Aorta (tissue), 5 donors: Measurements from ENCODE around the gene ASTN2. TPM values are rescaled to one million over a fixed set of nuclear protein-coding genes. Genes with fewer than 3 reads are reported as not detected.
A peak's percentile ranks its signal among the peaks of the same experiment; 100 is the strongest.

Experiments
- ATAC-seq: fragments of 200-7000 bp; cut with Tn5 transposase; one replicate; pipeline ENCODE4 v1.9.1; 2022; ENCODE audit warnings: moderate library complexity; ENCODE audit not compliant: low FRiP score
- DNase-seq, 2 donors: peaks; one replicate each; pipeline ENCODE4 v3.0.0-alpha.2; 2020
- H3K27ac ChIP-seq, 2 donors: one replicate each; pipeline ENCODE4 v1.5.1; 2013; ENCODE audit warnings: low read length in 2 of 2, mild to moderate bottlenecking in 2 of 2, moderate library complexity in 2 of 2, control low read depth in 1 of 2, inconsistent platforms in 1 of 2, low read depth in 1 of 2
- H3K27me3 ChIP-seq, 2 donors: one replicate each; pipeline ENCODE4 v1.6.1; 2013; ENCODE audit warnings: control low read depth in 1 of 2, low read length in 1 of 2, mild to moderate bottlenecking in 1 of 2, moderate library complexity in 1 of 2; ENCODE audit not compliant: insufficient read depth in 2 of 2, control insufficient read depth in 1 of 2
- H3K36me3 ChIP-seq, 2 donors: one replicate each; pipeline ENCODE4 v1.6.1; 2013; ENCODE audit warnings: control low read depth in 1 of 2, low read length in 1 of 2, mild to moderate bottlenecking in 1 of 2; ENCODE audit not compliant: insufficient read depth in 2 of 2, control insufficient read depth in 1 of 2
- H3K4me1 ChIP-seq, 2 donors: one replicate each; pipeline ENCODE4 v1.6.1; 2013; ENCODE audit warnings: low read length in 2 of 2, control low read depth in 1 of 2, mild to moderate bottlenecking in 1 of 2, moderate library complexity in 1 of 2; ENCODE audit not compliant: insufficient read depth in 2 of 2, control insufficient read depth in 1 of 2
- H3K4me3 ChIP-seq, 2 donors: one replicate each; pipeline ENCODE4 v1.5.1; 2013; ENCODE audit warnings: low read length in 2 of 2, control low read depth in 1 of 2, mild to moderate bottlenecking in 1 of 2
- H3K9me3 ChIP-seq: one replicate; pipeline ENCODE4 v1.6.1; 2013; ENCODE audit warnings: mild to moderate bottlenecking, low read length; ENCODE audit not compliant: control insufficient read depth
- WGBS, 2 donors: extraction: QIAGEN DNeasy Blood & Tissue Kit; methylation state at CpG; one replicate each; pipeline ENCODE4 v1.1.7; 2013; 5-methylcytosine and 5-hydroxymethylcytosine counted together
- intact Hi-C, 2 donors: fragments of 100-400 bp; cut with DNase I; formaldehyde crosslinking; loops; one replicate each; pipeline versions ENCODE4 v1.14.2 to v1.15.0; 2022
- polyA plus RNA-seq, 2 donors: library from polyadenylated mRNA; stranded (reverse); fragments of 200-250 nt; gene quantifications; one replicate each; pipeline ENCODE4 v1.2.3, GENCODE V29; 2013
- total RNA-seq, 2 donors: library from RNA; stranded (reverse); fragmentation: NEBNext Ultra II Directional; extraction: Animal tissue kit (Norgen Biotek cat#: 25700); gene quantifications; one replicate each; pipeline ENCODE4 v1.2.1, GENCODE V29; 2021
- donor health status: healthy with polysubstance abuse.
- donor health status: Bipolar disorder and iron deficiency.
- donor health status: DM: no; HTN: no; CAD: no.
- donor health status: DM: no; HTN: no; CAD: no.
- donor health status: DM: yes; HTN: yes; CAD: no.

ASTN2 gene
- total and polyA plus RNA-seq, 4 donors, result 1.0 to 7.5 (median 4.4) TPM

DNA sequence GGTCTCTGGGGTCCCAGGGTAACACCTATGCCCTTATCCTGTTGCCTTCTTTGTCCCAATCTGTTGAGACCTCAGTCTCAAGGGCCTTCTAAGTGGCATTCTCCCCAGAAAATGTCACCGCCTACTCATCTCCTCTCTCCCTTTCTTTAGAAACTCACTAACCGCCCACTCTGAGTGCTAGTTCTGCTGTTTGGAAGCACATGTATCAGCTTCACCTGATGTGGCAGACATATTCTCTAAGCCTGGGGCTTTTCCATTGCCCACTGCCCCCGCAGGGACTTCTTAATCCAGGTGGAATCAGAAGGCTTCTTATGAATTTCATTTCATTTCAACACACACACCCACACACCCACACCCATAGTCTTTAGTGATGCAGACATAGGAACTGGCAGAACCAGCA is 165.1 kb downstream of the ASTN2 start:
- no peaks in the 10 kb centered on the region for H3K36me3 ChIP-seq
- 80 to 84% methylated on average over 3 of the region's 3 CpGs for WGBS, 2 donors
- H3K4me3 ChIP-seq, result no peak overlapping the region
- no peaks in the 10 kb centered on the region for H3K27me3 ChIP-seq
- DNase-seq (no peak), ATAC-seq (no peak)
- no peaks in the 10 kb centered on the region for H3K4me1 ChIP-seq
- H3K9me3 ChIP-seq, result no peaks in the 10 kb centered on the region
- intact Hi-C loops, result loop anchor here (5.0 to 10.0 kb wide), 2 partner anchors 155 to 163 kb away; no protein-coding TSS in a partner anchor
- no peak overlapping the region for H3K27ac ChIP-seq

DNA sequence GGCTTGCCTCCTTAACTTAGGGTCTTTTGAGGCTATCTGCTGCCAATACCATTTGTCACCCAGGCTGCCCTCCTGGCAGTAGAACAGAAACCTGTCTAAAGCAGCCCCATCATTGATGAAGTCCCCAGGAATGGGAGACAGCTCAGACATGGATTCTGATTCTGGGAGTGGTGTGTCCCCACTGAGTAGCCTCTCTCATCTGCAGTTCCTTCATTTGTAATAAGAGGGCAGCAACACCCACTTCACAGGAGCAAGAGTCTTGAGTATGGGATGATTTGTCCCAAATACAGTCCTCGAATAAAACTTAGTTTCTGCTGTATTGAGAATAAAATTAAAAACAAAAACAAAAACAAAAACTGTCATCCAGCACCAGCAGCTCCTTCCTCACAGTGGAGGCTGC is 167.6 kb downstream of the ASTN2 start:
- no peaks in the 10 kb centered on the region for H3K27me3 ChIP-seq
- intact Hi-C loops, result loop anchor here (5.0 to 10.0 kb wide), 2 partner anchors 158 to 165 kb away; no protein-coding TSS in a partner anchor
- no peaks in the 10 kb centered on the region for H3K36me3 ChIP-seq
- WGBS, 2 donors, result 26 to 32% methylated on average over 1 of the region's 1 CpG
- ATAC-seq (peak; percentile 73), DNase-seq (no peak)
- no peak overlapping the region for H3K27ac ChIP-seq
- H3K4me1 ChIP-seq, result no peaks in the 10 kb centered on the region
- no peaks in the 10 kb centered on the region for H3K9me3 ChIP-seq
- H3K4me3 ChIP-seq, result no peak overlapping the region

DNA sequence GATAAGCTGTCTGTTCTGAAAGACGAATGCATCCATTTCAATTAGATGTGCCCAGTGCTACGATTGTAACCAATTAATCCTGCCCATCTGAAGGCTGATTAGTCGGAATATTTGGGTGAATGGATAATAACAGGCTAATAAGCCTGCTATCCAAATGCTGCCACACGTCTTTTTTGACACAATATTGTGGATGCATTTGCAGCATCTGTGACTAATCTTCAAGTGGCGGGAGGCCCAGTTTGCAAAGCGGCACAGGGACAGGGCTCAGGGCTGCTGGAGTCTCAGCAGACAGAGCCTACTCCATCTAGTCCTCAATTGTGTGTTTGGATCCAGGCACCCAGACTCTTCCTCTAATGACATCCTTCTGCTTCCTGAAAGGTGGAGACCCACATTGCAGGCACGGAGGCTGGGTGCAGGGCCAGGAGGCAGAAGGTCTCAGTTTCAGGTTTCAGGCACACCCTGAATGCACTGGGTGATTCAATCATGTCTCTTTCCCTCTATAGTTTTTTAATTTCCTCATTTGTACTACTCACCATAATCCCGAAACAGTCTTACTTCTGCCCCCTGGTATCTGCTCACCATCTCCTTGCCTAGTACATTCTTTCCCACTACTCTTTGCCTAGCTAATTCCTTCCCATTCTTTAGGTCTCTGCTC is 169.6 kb downstream of the ASTN2 start:
- H3K27me3 ChIP-seq, result no peaks in the 10 kb centered on the region

DNA sequence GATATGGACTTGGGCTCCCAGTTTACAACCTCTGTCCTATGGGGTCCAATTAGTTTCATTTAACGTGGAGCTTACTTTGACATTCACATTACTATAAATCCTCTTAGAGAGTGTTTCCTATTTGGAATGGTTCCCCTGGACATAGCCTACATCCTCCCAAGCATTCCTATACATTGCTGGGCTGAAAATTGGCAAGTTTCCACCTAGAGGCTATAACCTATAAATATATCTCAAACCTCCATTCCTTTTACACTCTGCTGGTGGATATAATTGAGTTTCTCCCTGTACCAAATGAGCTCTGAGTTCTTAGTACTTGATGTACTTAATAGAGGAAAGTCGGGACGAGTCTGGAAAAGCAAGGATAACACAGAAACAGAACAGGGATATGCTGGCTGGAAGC is 172.8 kb downstream of the ASTN2 start:
- ATAC-seq (no peak), DNase-seq (no peak)
- H3K9me3 ChIP-seq, result no peaks in the 10 kb centered on the region
- intact Hi-C loops, result loop anchor here in 1 of 2 donors (10.0 kb wide), 1 partner anchor 163 kb away; no protein-coding TSS in a partner anchor
- H3K4me3 ChIP-seq, result no peak overlapping the region
- no peaks in the 10 kb centered on the region for H3K4me1 ChIP-seq
- no peak overlapping the region for H3K27ac ChIP-seq
- no peaks in the 10 kb centered on the region for H3K27me3 ChIP-seq
- 68 to 71% methylated on average over 3 of the region's 3 CpGs for WGBS, 2 donors
- H3K36me3 ChIP-seq, result no peaks in the 10 kb centered on the region

More for the DNA sequence above, 169.6 kb downstream of the ASTN2 start:
- H3K4me1 ChIP-seq, result no peaks in the 10 kb centered on the region
- DNase-seq, result no peak
- intact Hi-C loops, result loop anchor here (5.0 to 10.0 kb wide), 2 partner anchors 159 to 167 kb away; no protein-coding TSS in a partner anchor
- H3K9me3 ChIP-seq, result no peaks in the 10 kb centered on the region
- no peaks in the 10 kb centered on the region for H3K36me3 ChIP-seq
- 74 to 75% methylated on average over 8 of the region's 8 CpGs for WGBS, 2 donors
- no peak overlapping the region for H3K4me3 ChIP-seq
- ATAC-seq, result no peak
- no peak overlapping the region for H3K27ac ChIP-seq

DNA sequence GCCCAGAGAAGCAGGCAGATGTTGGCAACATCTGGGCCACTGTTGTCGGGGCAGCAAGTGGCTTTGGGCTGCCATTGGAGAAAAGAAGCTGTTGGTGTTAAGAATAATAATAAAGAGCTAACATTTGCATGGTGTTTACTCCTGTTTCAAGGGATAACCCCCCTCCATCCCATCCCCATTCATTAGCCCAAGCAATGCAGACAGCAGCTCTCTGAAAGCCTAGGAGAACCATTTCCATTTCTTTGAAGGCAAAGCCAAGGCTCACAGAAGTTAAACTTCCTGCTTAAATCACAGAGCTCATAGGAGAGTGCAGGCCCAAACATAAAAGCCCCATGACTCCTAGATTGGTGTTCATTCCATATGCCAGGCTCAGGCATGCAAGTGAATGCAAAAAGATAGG is 175.4 kb downstream of the ASTN2 start:
- WGBS, 2 donors, result 33 to 55% methylated on average over 1 of the region's 1 CpG

DNA sequence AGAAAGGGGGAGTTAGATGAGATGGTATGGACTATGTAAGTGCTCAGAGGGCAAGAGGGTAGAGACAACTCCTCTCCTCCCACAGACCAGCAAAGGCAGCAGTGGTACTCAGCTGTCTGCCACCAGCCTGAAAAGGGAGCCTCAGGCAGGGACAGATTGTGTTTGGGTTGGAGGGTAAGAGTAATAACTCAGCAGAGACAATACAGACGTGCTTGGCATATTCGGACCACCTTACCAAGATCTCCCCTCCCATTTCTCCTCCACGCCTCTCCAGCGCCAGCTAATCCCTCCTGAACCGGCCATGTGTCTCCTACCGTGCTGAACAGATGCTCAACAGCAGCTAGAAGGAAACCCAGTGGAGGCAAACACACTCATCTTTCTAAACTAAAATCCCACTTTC is 180.8 kb downstream of the ASTN2 start:
- no peaks in the 10 kb centered on the region for H3K36me3 ChIP-seq
- ATAC-seq, result no peak
- intact Hi-C loops, result no loop called here

More for the DNA sequence above, 175.4 kb downstream of the ASTN2 start:
- H3K27me3 ChIP-seq, result no peaks in the 10 kb centered on the region
- H3K36me3 ChIP-seq, result no peaks in the 10 kb centered on the region
- H3K4me1 ChIP-seq, result no peaks in the 10 kb centered on the region
- no peak overlapping the region for H3K27ac ChIP-seq
- no peak overlapping the region for H3K4me3 ChIP-seq
- DNase-seq (no peak), ATAC-seq (no peak)
- no peaks in the 10 kb centered on the region for H3K9me3 ChIP-seq
- intact Hi-C loops, result no loop called here

DNA sequence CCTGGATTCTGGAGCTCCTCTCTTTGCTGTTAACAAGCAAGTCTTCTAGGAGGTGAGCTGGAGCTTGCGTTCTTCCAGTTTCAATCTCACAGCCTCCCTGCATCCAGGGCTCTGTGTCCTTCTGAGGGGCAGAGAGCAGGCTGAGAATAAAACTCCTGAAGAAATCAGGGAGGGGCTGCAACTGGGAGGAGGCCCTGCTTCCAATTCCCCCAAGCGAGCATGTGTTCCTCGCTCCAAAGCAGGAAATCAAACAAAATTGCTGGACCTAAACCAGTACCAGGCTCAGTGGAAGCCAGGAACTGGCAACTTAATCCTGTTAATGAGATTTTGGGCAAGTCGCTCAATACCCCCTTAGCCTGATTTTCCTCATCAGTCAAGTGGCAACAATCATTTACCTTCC is 181.8 kb downstream of the ASTN2 start:
- Histone ChIP-seq H3K36me3 (no peaks in the 10 kb centered on the region), H3K4me1 (no peaks in the 10 kb centered on the region), H3K27me3 (no peaks in the 10 kb centered on the region), H3K27ac (no peak overlapping the region), H3K9me3 (no peaks in the 10 kb centered on the region), H3K4me3 (no peak overlapping the region)
- intact Hi-C loops, result no loop called here
- 61 to 74% methylated on average over 4 of the region's 4 CpGs for WGBS, 2 donors
- ATAC-seq, result no peak
- no peak for DNase-seq

More for the DNA sequence above, 180.8 kb downstream of the ASTN2 start:
- no peak overlapping the region for H3K4me3 ChIP-seq
- no peak for DNase-seq
- no peaks in the 10 kb centered on the region for H3K4me1 ChIP-seq
- H3K27me3 ChIP-seq, result no peaks in the 10 kb centered on the region
- no peaks in the 10 kb centered on the region for H3K9me3 ChIP-seq
- H3K27ac ChIP-seq, result no peak overlapping the region
- WGBS, 2 donors, result 42 to 53% methylated on average over 6 of the region's 6 CpGs

DNA sequence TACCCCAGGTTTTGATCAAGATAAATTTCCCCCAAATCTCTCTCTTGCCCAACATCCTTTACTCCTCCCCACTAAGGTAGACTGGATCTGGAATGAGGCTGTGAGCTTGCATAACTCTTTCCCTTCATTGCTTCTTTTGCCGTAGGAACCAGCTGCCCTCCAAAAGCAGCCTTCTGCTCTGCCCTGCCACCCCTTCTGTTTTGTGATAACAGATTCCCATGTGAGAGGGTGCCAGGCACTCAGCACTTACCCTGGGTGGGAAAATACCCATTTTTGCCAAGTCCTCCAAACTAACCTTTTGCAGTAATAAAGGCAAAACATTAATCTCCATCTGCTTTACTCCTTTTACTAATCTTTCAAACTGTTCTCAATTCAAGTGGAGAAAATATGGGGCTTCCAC is 182.6 kb downstream of the ASTN2 start:
- 30 to 49% methylated on average over 1 of the region's 1 CpG for WGBS, 2 donors
- intact Hi-C loops, result no loop called here
- Histone ChIP-seq H3K9me3 (no peaks in the 10 kb centered on the region), H3K36me3 (no peaks in the 10 kb centered on the region), H3K27ac (no peak overlapping the region), H3K4me3 (no peak overlapping the region), H3K4me1 (no peaks in the 10 kb centered on the region), H3K27me3 (no peaks in the 10 kb centered on the region)
- DNase-seq (no peak), ATAC-seq (no peak)

DNA sequence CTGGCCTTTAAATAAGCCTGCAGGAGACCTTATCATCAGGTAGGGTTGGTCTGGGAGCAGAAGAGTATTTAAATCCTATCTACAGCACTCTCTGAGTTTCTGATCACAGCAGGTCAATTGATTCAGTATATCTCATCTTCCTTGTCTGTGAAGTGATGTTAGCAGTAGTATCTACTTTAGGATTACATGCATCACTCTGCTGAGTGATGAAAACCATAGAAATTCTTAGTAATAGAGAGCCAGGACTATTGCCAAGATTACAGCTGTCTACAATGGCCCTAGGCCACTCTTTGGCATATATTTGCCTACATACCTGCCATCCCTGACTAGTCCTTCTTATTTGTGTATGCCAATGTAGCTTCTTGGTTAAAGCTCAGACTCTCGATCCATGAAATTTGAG is 183.8 kb downstream of the ASTN2 start:
- Histone ChIP-seq H3K27ac (no peak overlapping the region), H3K4me1 (no peaks in the 10 kb centered on the region), H3K4me3 (no peak overlapping the region), H3K9me3 (no peaks in the 10 kb centered on the region), H3K36me3 (no peaks in the 10 kb centered on the region), H3K27me3 (no peaks in the 10 kb centered on the region)
- ATAC-seq, result no peak
- 44 to 51% methylated on average over 1 of the region's 1 CpG for WGBS, 2 donors
- intact Hi-C loops, result no loop called here
- no peak for DNase-seq
